GM12892 (cell line): Measurements from ENCODE around the gene SLCO3A1.

Experiments used
- POLR2AphosphoS5 ChIP-seq: IDR thresholded peaks from 2 replicates; pipeline ENCODE4 v1.6.1; 2011; ENCODE audit warnings: low read depth, low read length, control low read depth
- TAF1 ChIP-seq: IDR thresholded peaks from 2 replicates; pipeline ENCODE4 v1.6.1; 2011; ENCODE audit warnings: low read depth, mild to moderate bottlenecking, control low read depth, low read length, borderline replicate concordance

GRCh38 chr15:91857772-91858171 is 4.3 kb downstream of the SLCO3A1 start:
- TF ChIP-seq POLR2AphosphoS5, result no peak
- TF ChIP-seq TAF1, result no peak
